ENCODE measurements around the gene RPL35.
A peak's percentile ranks its signal among the peaks of the same experiment; 100 is the strongest.

The RPL35 gene

DNA sequence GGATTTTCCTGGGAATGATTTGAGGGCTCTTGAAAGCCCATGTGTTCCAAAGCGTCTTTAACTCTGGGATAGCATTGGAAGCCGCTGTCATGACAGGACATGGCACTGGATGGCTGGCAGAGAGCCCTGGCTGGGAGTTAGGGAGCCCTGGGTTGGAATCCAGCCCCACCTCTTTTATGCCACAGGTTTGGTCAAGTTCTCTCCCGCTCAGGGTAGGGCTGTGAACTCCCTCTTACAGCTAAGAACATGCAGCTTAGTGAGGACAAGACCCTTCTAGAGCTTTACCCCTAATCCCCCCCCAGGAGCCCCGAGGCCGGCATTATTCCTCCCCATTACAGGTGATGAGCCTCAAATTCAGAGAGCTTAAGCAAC lies 47.6 kb downstream of the RPL35 start:
- no peak for DNase-seq

DNA sequence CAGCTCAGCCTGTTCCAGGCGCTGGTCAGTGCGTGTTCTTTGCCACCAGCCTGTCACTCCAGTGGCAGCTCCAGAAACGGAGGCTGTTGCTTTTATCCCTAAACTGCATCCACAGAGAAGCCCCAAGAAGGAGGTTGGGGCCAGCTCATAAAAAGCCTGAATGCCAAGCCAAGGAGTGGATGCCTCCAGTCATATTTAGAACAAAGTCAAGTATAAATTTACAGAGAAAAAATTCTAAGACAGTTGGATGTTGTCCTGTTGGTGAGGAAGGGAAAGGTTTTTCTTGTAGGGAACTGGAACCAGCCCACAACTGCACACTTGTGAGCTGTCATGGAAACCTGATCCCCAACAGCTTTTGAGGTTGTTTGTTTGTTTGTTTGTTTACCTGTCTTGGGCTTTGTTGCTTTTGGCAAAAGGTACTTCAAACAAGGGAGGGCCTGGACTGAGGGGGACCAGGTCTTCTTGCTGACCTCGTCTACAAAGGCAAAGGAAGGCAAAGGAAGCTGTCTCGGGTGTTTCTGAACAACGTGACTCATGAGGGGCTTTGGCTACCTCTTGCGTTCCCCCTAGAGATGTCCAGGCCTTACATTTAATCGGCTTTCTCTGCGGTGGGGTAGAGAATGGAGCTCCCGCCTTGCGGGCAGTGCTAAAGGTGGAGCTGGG lies 48.1 kb downstream of the RPL35 start:
- DNase-seq, result no peak

DNA sequence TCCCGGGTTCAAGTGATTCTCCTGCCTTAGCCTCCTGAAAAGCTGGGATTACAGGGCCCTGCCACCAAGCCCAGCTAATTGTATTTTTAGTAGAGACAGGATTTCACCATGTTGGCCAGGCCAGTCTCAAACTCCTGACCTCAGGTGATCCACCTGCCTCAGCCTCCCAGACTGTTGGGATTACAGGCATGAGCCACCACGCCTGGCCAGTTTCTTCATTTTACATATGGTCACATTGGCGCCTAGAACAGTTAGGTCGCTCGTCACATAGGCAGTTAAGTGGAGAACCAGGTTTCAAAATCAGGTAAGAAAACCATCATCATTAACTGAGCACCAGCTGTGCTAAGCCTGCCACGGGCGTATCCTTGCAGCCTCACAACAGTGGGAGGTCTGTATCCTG lies 48.7 kb downstream of the RPL35 start:
- DNase-seq, result no peak

DNA sequence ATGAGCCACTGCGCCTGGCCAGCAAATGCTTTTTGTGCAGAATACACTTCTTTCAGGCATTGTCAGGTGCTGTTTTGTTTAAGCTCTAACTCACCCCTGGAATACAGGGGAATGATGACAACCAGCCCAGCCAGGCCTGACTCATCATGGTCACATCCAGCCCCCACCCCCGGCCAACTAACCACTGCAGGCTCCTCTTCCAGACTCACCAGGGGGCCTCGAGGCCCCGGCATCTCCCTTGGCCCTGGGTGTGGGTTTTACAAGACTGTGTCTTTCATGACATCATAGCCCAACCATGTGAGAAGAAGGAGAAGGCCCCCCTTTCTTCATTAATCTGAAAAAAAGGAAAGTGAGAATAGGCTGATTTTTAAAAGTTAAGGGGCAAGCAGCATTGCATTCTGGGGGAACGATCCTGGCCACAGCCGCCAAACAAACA lies 49.3 kb downstream of the RPL35 start:
- DNase-seq, result peak in 1 of 2 donors; percentile 14

- no peak for DNase-seq
Measured at GRCh38 chr9:124810663-124811355, 50.9 kb downstream of the RPL35 start.

- no peak for DNase-seq
Measured at GRCh38 chr9:124809741-124810500, 51.8 kb downstream of the RPL35 start.

DNA sequence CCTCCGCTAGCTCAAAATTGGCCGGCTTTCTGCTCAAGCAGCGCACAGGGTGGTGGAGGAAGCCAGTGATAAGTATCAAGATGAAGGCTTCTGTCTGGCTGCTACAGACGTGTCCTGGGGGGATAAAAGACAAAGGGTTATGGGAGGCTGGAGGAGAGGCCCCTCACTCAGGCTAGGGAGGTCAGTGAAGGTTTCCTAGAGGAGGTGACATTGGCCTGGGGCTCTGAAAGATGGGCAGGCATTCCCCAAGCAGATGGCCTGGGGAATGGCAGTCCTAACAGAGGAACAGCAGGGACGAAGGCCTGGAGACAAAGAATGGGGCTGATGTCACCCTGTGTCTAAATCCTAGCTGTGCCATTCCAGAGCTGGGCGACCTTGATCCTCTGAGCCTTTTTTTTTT lies 52.5 kb downstream of the RPL35 start:
- no peak for DNase-seq

- no peak for DNase-seq
Measured at GRCh38 chr9:124808246-124808956, 53.4 kb downstream of the RPL35 start.
